ENCODE data around the gene FAM234B. TPM values are rescaled to one million over a fixed set of nuclear protein-coding genes. Genes with fewer than 3 reads are reported as not detected.

The FAM234B gene
- total RNA-seq, 2 donors from 2014 or later = 4.5 to 8.5 TPM

- Histone ChIP-seq H3K36me3 (no peaks in the 10 kb centered on the region), H3K4me1 (ENCODE audit: control insufficient read depth in 1 of 2, low read depth in 2 of 2) (no peaks in the 10 kb centered on the region), H3K27ac (no peak overlapping the region), H3K9me3 (no peaks in the 10 kb centered on the region), H3K27me3 (replicated peaks; ENCODE audit: insufficient read depth) (no peaks in the 10 kb centered on the region), H3K4me3 (no peak overlapping the region)
- no peak for DNase-seq (ENCODE audit: low spot score)
- TF ChIP-seq CTCF (IDR thresholded peaks at IDR 0.05) = no peak
- ATAC-seq (ENCODE audit: insufficient number of reproducible peaks, low FRiP score, low read depth) = no peak
Observed at GRCh38 chr12:13124656-13125505, 80.7 kb downstream of the FAM234B start.

- no peaks in the 10 kb centered on the region for H3K27me3 ChIP-seq (replicated peaks; ENCODE audit: insufficient read depth)
- H3K27ac ChIP-seq = no peak overlapping the region
- H3K4me1 ChIP-seq (ENCODE audit: control insufficient read depth in 1 of 2, low read depth in 2 of 2) = no peaks in the 10 kb centered on the region
- ATAC-seq (ENCODE audit: insufficient number of reproducible peaks, low FRiP score, low read depth) = no peak
- no peaks in the 10 kb centered on the region for H3K36me3 ChIP-seq
- H3K4me3 ChIP-seq = no peak overlapping the region
- no peak for TF ChIP-seq CTCF (IDR thresholded peaks at IDR 0.05)
- DNase-seq (ENCODE audit: low spot score) = no peak
- no peaks in the 10 kb centered on the region for H3K9me3 ChIP-seq
Observed at GRCh38 chr12:13125996-13126395, 81.8 kb downstream of the FAM234B start.

DNA sequence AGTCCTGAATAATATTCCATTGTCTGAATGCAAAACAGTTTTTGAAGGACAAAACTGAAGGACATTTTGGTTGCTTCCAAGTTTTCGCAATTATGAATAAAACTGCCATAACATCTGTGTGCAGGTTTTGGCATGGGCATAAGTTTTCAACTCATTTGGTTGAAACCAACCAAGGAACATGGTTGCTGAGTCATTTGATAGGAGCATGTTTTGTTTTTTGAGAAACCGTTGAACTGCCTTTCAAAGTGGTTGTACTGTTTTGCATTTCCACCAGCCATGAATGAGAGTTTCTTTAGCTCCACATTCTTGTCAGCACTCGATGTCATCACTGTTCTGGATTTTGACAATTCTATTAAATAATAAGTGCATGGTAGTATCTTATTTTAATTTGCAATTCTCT lies 82.3 kb downstream of the FAM234B start:
- Histone ChIP-seq H3K9me3 (no peaks in the 10 kb centered on the region), H3K4me3 (no peak overlapping the region), H3K4me1 (ENCODE audit: control insufficient read depth in 1 of 2, low read depth in 2 of 2) (no peaks in the 10 kb centered on the region), H3K36me3 (no peaks in the 10 kb centered on the region), H3K27ac (no peak overlapping the region), H3K27me3 (replicated peaks; ENCODE audit: insufficient read depth) (no peaks in the 10 kb centered on the region)
- ATAC-seq (ENCODE audit: insufficient number of reproducible peaks, low FRiP score, low read depth) (no peak), DNase-seq (ENCODE audit: low spot score) (no peak)
- no peak for TF ChIP-seq CTCF (IDR thresholded peaks at IDR 0.05)

- H3K9me3 ChIP-seq = no peaks in the 10 kb centered on the region
- H3K4me3 ChIP-seq = no peak overlapping the region
- H3K27me3 ChIP-seq (replicated peaks; ENCODE audit: insufficient read depth) = no peaks in the 10 kb centered on the region
- DNase-seq (ENCODE audit: low spot score) (no peak), ATAC-seq (ENCODE audit: insufficient number of reproducible peaks, low FRiP score, low read depth) (no peak)
- no peaks in the 10 kb centered on the region for H3K36me3 ChIP-seq
- no peaks in the 10 kb centered on the region for H3K4me1 ChIP-seq (ENCODE audit: control insufficient read depth in 1 of 2, low read depth in 2 of 2)
- no peak overlapping the region for H3K27ac ChIP-seq
- no peak for TF ChIP-seq CTCF (IDR thresholded peaks at IDR 0.05)
Observed at GRCh38 chr12:13127444-13127843, 83.3 kb downstream of the FAM234B start.

- H3K4me3 ChIP-seq = no peak overlapping the region
- TF ChIP-seq CTCF (IDR thresholded peaks at IDR 0.05) = no peak
- no peaks in the 10 kb centered on the region for H3K36me3 ChIP-seq
- DNase-seq (ENCODE audit: low spot score) (no peak), ATAC-seq (ENCODE audit: insufficient number of reproducible peaks, low FRiP score, low read depth) (no peak)
- H3K9me3 ChIP-seq = no peaks in the 10 kb centered on the region
- no peaks in the 10 kb centered on the region for H3K4me1 ChIP-seq (ENCODE audit: control insufficient read depth in 1 of 2, low read depth in 2 of 2)
- H3K27me3 ChIP-seq (replicated peaks; ENCODE audit: insufficient read depth) = no peaks in the 10 kb centered on the region
- no peak overlapping the region for H3K27ac ChIP-seq
Observed at GRCh38 chr12:13128291-13128965, 84.2 kb downstream of the FAM234B start.

All from thoracic aorta (tissue), 2 donors.